ENCODE measurements around the gene SGCE. TPM values are rescaled to one million over a fixed set of nuclear protein-coding genes. Genes with fewer than 3 reads are reported as not detected.

SGCE gene
- total and polyA plus RNA-seq, 2 experiments from 2014 or later: 77.6 to 114 TPM

GRCh38 chr7:94584113-94584512 lies 71.8 kb downstream of the SGCE start:
- H3K9me2 ChIP-seq (replicated peaks; ENCODE audit: insufficient read depth): no peaks in the 10 kb centered on the region
- H3K27me3 ChIP-seq: no peaks in the 10 kb centered on the region
- H3K36me3 ChIP-seq (replicated peaks; ENCODE audit: insufficient read depth, low read depth): no peaks in the 10 kb centered on the region
- no peak overlapping the region for H3K4me3 ChIP-seq
- H3K4me1 ChIP-seq (ENCODE audit: insufficient read depth): peaks cover 10% of the 10 kb centered on the region
- no peaks in the 10 kb centered on the region for H4K20me1 ChIP-seq (ENCODE audit: insufficient read depth, poor library complexity, severe bottlenecking)
- no peak overlapping the region for H3K27ac ChIP-seq
- H3K4me2 ChIP-seq: no peak overlapping the region
- no peak overlapping the region for H2AFZ ChIP-seq
- no peak for DNase-seq (ENCODE audit: low spot score)
- no peaks in the 10 kb centered on the region for H3K9me3 ChIP-seq (ENCODE audit: low read depth)
- no peak for TF ChIP-seq EZH2 (IDR thresholded peaks at IDR 0.05; ENCODE audit: borderline replicate concordance)
- no peak for TF ChIP-seq CTCF (IDR thresholded peaks at IDR 0.05; ENCODE audit: poor library complexity)
- TF ChIP-seq EZH2phosphoT487 (IDR thresholded peaks at IDR 0.05; ENCODE audit: low read depth, severe bottlenecking, unreplicated experiment): no peak
- 96% methylated on average over 1 of the region's 1 CpG for WGBS (ENCODE audit: low lambda C conversion rate, missing lambda C conversion rate)
- H3K79me2 ChIP-seq: no peaks in the 10 kb centered on the region

DNA sequence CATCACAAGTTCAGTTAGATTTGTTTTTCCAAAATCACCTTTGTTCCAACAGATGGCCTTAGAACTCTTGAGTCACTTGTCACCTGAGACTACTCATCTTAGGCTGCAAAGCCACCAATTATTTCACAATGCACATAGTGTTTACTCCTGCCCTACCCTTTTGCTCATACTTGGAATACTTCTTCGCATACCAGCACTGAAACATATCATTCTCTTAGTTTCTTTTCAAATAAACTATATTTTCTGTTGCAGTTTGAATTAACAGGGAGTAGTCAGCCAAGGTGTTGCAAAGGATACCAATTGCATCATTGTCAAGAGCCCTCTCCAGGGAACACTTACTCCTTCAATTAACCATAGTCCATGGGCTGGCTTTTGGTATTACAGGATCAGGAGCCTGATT lies 75.3 kb downstream of the SGCE start:
- WGBS (ENCODE audit: low lambda C conversion rate, missing lambda C conversion rate): 60% methylated on average over 1 of the region's 1 CpG
- Histone ChIP-seq H3K4me3 (no peak overlapping the region), H3K27me3 (no peaks in the 10 kb centered on the region), H3K9me2 (replicated peaks; ENCODE audit: insufficient read depth) (no peaks in the 10 kb centered on the region), H3K79me2 (no peaks in the 10 kb centered on the region), H3K4me1 (ENCODE audit: insufficient read depth) (peaks cover 19% of the 10 kb centered on the region), H2AFZ (no peak overlapping the region), H3K36me3 (replicated peaks; ENCODE audit: insufficient read depth, low read depth) (no peaks in the 10 kb centered on the region), H3K27ac (peak overlapping the region; percentile 81), H3K9me3 (ENCODE audit: low read depth) (peaks cover 2% of the 10 kb centered on the region), H3K4me2 (peak overlapping the region; percentile 46), H4K20me1 (ENCODE audit: insufficient read depth, poor library complexity, severe bottlenecking) (no peaks in the 10 kb centered on the region)
- peak; percentile 60 for DNase-seq (ENCODE audit: low spot score)
- TF ChIP-seq EZH2phosphoT487 (IDR thresholded peaks at IDR 0.05; ENCODE audit: low read depth, severe bottlenecking, unreplicated experiment) (no peak), EZH2 (IDR thresholded peaks at IDR 0.05; ENCODE audit: borderline replicate concordance) (no peak), CTCF (IDR thresholded peaks at IDR 0.05; ENCODE audit: poor library complexity) (no peak)

DNA sequence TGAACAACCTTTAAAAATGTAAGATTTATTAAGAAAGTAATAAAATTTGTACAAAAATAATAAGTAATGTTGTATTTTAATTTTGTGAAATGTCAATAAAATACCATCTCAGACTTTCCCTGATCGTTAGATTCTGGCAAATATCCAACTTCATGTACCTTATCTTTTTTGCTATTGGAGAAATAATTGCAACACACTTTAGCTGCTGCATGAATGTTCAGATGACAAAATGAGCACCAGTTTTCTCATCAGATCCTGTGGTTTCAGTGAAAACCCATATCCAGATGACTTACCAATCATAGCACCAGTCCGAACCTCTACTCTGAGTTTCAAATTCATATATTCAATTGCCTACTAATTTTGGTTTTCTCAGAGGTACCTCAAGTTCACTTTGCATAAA lies 76.5 kb downstream of the SGCE start:
- no peak for DNase-seq (ENCODE audit: low spot score)
- Histone ChIP-seq H2AFZ (no peak overlapping the region), H3K4me2 (no peak overlapping the region), H3K36me3 (replicated peaks; ENCODE audit: insufficient read depth, low read depth) (no peaks in the 10 kb centered on the region), H3K27ac (peak overlapping the region; percentile 35), H3K4me3 (no peak overlapping the region), H3K9me2 (replicated peaks; ENCODE audit: insufficient read depth) (no peaks in the 10 kb centered on the region), H4K20me1 (ENCODE audit: insufficient read depth, poor library complexity, severe bottlenecking) (no peaks in the 10 kb centered on the region), H3K27me3 (no peaks in the 10 kb centered on the region), H3K4me1 (ENCODE audit: insufficient read depth) (peaks cover 19% of the 10 kb centered on the region), H3K9me3 (ENCODE audit: low read depth) (peaks cover 10% of the 10 kb centered on the region), H3K79me2 (no peaks in the 10 kb centered on the region)
- TF ChIP-seq EZH2phosphoT487 (IDR thresholded peaks at IDR 0.05; ENCODE audit: low read depth, severe bottlenecking, unreplicated experiment) (no peak), EZH2 (IDR thresholded peaks at IDR 0.05; ENCODE audit: borderline replicate concordance) (no peak), CTCF (IDR thresholded peaks at IDR 0.05; ENCODE audit: poor library complexity) (no peak)
- 88% methylated on average over 2 of the region's 2 CpGs for WGBS (ENCODE audit: low lambda C conversion rate, missing lambda C conversion rate)

- Histone ChIP-seq H3K79me2 (no peaks in the 10 kb centered on the region), H3K9me2 (replicated peaks; ENCODE audit: insufficient read depth) (no peaks in the 10 kb centered on the region), H3K27ac (peak overlapping the region; percentile 61)
Measured at GRCh38 chr7:94578614-94579013, 77.3 kb downstream of the SGCE start.

More at GRCh38 chr7:94578614-94579013, 77.3 kb downstream of the SGCE start:
- Histone ChIP-seq H4K20me1 (ENCODE audit: insufficient read depth, poor library complexity, severe bottlenecking) (no peaks in the 10 kb centered on the region), H3K27me3 (no peaks in the 10 kb centered on the region), H3K9me3 (ENCODE audit: low read depth) (peaks cover 10% of the 10 kb centered on the region), H2AFZ (no peak overlapping the region), H3K4me2 (no peak overlapping the region), H3K4me3 (no peak overlapping the region), H3K36me3 (replicated peaks; ENCODE audit: insufficient read depth, low read depth) (no peaks in the 10 kb centered on the region), H3K4me1 (ENCODE audit: insufficient read depth) (peaks cover 19% of the 10 kb centered on the region)
- TF ChIP-seq EZH2 (IDR thresholded peaks at IDR 0.05; ENCODE audit: borderline replicate concordance) (no peak), CTCF (IDR thresholded peaks at IDR 0.05; ENCODE audit: poor library complexity) (no peak), EZH2phosphoT487 (IDR thresholded peaks at IDR 0.05; ENCODE audit: low read depth, severe bottlenecking, unreplicated experiment) (no peak)
- DNase-seq (ENCODE audit: low spot score): no peak

Measured in hepatocyte (in vitro differentiated cells).